LNCaP clone FGC (cell line): ENCODE data around the gene AMBN.
"Not testable (repeated sequence)": the region's sequence is repeated elsewhere in the genome, so short reads cannot be mapped to it uniquely, and the experiment has no call there.

Experiments
- DNase-seq: peaks from one replicate; pipeline ENCODE4 v3.0.0-alpha.2; 2011; ENCODE audit warnings: low read depth
- H3K4me3 ChIP-seq: 2 replicates; pipeline ENCODE4 v1.5.1; 2011; ENCODE audit warnings: mild to moderate bottlenecking, low read depth, low read length, control low read depth
- CTCF ChIP-seq: IDR thresholded peaks from 2 replicates; pipeline ENCODE4 v1.5.1; 2012; ENCODE audit warnings: mild to moderate bottlenecking; ENCODE audit not compliant: control insufficient read depth, insufficient read depth; ENCODE audit errors: extremely low read depth

AMBN gene

DNA sequence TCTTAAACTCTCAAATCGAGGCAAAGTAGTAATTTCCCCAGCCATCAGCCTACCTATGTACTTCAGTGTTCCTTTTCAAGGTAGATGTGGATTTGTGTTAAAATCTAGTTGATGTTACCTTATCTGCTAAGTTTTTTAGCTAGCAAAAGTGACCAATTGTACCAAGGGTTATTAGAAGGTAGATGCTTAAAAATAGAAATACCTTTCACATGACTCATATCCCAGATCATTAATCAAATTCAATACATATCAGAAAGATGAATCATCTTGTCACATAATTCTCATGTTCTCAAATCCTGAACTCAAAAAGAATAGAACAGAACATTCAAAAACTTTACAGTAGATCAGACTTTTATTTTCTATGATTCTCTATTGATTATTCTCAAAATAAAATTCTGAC lies 40.0 kb downstream of the AMBN start:
- TF ChIP-seq CTCF = no peak
- DNase-seq = no peak
- H3K4me3 ChIP-seq = no peak overlapping the region

DNA sequence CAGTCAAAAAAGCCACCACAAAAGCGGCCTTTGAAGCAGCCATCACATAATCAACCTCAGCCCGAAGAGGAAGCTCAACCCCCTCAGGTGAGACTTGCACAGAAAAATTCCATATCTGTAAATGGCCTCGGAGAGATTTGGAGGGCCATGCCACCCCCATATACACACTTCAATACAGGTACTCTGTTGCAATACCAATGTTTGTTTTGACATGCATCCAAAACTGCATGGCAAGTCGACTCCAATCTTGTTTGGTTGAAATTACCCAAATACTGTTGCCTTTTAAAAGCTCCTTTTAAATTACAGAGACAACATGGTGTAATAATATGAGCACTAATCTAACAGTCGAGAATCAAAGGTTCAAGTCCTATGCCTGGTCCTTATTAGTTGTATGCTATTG lies 42.4 kb downstream of the AMBN start:
- TF ChIP-seq CTCF = no peak
- no peak for DNase-seq
- no peak overlapping the region for H3K4me3 ChIP-seq

- DNase-seq = no peak
- H3K4me3 ChIP-seq = no peak overlapping the region
- no peak for TF ChIP-seq CTCF
These were observed 45.3 kb downstream of the AMBN start for GRCh38 chr4:70637239-70637913.

GRCh38 chr4:70640192-70640591 lies 48.1 kb downstream of the AMBN start:
- DNase-seq = no peak
- no peak for TF ChIP-seq CTCF
- no peak overlapping the region for H3K4me3 ChIP-seq

DNA sequence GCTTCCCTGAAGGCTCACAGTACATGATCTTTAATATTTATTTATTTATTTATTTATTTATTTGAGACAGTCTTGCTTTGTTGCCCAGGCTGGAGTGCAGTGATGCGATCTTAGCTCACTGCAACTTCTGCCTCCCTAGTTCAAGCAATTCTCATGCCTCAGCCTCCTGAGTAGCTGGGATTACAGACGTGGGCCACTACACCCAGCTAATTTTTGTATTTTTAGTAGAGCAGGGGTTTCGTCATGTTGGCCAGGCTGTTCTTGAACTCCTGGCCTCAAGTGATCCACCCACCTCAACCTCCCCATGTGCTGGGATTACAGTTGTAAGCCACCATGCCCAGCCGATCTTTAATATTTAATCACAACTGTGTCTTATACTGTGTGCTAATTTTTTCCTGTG lies 58.7 kb downstream of the AMBN start:
- DNase-seq, H3K4me3 ChIP-seq: not testable (repeated sequence)

DNA sequence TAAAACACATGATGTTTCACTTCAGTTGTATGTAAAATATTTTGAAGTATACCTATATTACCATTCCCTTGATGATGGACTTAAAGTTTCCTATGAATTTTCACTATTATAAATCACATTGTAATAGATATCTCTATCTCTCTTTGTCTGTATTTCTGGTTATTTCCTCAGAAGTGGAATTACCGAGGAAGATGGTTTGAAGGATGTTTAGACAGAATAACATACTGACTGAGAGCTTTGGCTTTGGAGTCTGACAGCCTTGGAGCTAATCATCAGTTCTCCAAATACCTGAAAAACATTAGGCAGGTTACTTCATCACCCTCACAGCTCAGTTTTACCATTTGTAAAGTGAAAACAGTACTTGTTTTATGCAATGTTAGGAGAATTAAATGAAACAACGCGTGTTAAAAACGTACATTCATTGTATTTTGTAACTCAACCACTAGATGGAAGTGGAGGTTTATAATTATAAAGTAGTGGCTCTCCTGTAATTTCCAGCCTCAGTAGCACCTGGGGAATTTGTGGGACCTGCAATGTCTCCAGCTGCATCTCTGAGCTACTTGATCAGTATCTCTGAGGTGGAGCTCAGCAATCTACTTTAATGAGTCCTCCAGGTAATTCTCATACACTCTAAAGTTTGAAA lies 59.9 kb downstream of the AMBN start:
- TF ChIP-seq CTCF = peak; percentile 50
- DNase-seq = no peak
- no peak overlapping the region for H3K4me3 ChIP-seq

- no peak for DNase-seq
- H3K4me3 ChIP-seq = no peak overlapping the region
- no peak for TF ChIP-seq CTCF
These were observed 62.6 kb downstream of the AMBN start for GRCh38 chr4:70654605-70655011.
